AG04450 (cell line): ENCODE results near the gene TRIM14. TPM values are rescaled to one million over a fixed set of nuclear protein-coding genes. Genes with fewer than 3 reads are reported as not detected.

Experiments used
- CTCF ChIA-PET: fragments of 300-600, 350-600 bp; formaldehyde crosslinking; extraction: SDS; loops from one replicate; lab custom pipeline; 2022; ENCODE audit warnings: antibody characterized with exemption, inconsistent platforms; lab: Charles Lee
- POLR2A ChIA-PET: fragments of 350-600 bp; formaldehyde crosslinking; extraction: SDS; loops from one replicate; lab custom pipeline; 2021; ENCODE audit warnings: antibody characterized with exemption, inconsistent platforms; lab: Yijun Ruan, JAX
- DNase-seq: peaks from one replicate; pipeline ENCODE4 v3.0.0-alpha.2; 2011; ENCODE audit warnings: low read depth, low spot score
- H3K27ac ChIP-seq: one replicate; pipeline ENCODE4 v1.5.1; 2012; ENCODE audit warnings: low read depth, low read length, control low read depth
- H3K27me3 ChIP-seq: one replicate; pipeline ENCODE4 v1.6.0; 2012; ENCODE audit warnings: low read length; ENCODE audit not compliant: control insufficient read depth, insufficient read depth
- H3K4me3 ChIP-seq: 2 replicates; pipeline ENCODE4 v1.5.1; 2011; ENCODE audit warnings: mild to moderate bottlenecking, low read depth, low read length, control low read depth
- H3K9me3 ChIP-seq: 2 replicates; pipeline ENCODE4 v1.5.1; 2012; ENCODE audit warnings: low read length; ENCODE audit not compliant: control insufficient read depth, insufficient read depth
- polyA plus RNA-seq: library from polyadenylated mRNA; depleted of rRNA; stranded (reverse); fragments of >200 nt; gene quantifications from 2 replicates; pipeline ENCODE4 v1.2.3, GENCODE V29; 2011
- TF ChIP-seq, protein P1 (sequence below): IDR thresholded peaks from 2 replicates; pipeline ENCODE4 v1.5.1; 2011; ENCODE audit warnings: low read depth, low read length, control low read depth, inconsistent platforms

TRIM14 gene
- polyA plus RNA-seq, 1 experiment: 8.3 TPM

DNA sequence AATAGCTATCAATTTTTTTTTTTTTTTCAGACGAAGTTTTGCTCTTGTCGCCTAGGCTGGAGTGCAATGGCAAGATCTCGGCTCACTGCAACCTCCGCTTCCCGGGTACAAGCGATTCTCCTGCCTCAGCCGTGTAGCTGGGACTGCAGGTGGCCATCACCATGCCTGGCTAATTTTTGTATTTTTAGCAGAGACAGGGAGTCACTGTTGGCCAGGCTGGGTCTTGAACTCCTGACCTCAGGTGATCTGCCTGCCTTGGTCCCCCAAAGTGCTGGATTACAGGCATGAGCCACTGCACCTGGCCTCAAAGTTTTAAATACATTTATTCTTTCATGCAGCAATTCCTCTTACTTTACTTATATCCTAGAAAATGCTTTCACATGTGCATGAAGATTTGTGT lies 17.6 kb downstream of the TRIM14 start:
- no peak overlapping the region for H3K27ac ChIP-seq
- H3K27me3 ChIP-seq: no peaks in the 10 kb centered on the region
- no peaks in the 10 kb centered on the region; the same call in 1 of the 2 replicates for H3K9me3 ChIP-seq
- no peak for DNase-seq
- H3K4me3 ChIP-seq: no peak overlapping the region
- TF ChIP-seq, protein P1, sequence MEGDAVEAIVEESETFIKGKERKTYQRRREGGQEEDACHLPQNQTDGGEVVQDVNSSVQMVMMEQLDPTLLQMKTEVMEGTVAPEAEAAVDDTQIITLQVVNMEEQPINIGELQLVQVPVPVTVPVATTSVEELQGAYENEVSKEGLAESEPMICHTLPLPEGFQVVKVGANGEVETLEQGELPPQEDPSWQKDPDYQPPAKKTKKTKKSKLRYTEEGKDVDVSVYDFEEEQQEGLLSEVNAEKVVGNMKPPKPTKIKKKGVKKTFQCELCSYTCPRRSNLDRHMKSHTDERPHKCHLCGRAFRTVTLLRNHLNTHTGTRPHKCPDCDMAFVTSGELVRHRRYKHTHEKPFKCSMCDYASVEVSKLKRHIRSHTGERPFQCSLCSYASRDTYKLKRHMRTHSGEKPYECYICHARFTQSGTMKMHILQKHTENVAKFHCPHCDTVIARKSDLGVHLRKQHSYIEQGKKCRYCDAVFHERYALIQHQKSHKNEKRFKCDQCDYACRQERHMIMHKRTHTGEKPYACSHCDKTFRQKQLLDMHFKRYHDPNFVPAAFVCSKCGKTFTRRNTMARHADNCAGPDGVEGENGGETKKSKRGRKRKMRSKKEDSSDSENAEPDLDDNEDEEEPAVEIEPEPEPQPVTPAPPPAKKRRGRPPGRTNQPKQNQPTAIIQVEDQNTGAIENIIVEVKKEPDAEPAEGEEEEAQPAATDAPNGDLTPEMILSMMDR: no peak
- ChIA-PET POLR2A (interaction anchor here (0.6 kb wide), 1 partner anchor 57 kb away, joined by 3 read pairs; no protein-coding TSS in a partner anchor), CTCF (interaction anchor here (0.6 to 0.9 kb wide), 3 partner anchors 18 to 104 kb away, joined by 3 to 4 read pairs (median 3); no protein-coding TSS in a partner anchor)

DNA sequence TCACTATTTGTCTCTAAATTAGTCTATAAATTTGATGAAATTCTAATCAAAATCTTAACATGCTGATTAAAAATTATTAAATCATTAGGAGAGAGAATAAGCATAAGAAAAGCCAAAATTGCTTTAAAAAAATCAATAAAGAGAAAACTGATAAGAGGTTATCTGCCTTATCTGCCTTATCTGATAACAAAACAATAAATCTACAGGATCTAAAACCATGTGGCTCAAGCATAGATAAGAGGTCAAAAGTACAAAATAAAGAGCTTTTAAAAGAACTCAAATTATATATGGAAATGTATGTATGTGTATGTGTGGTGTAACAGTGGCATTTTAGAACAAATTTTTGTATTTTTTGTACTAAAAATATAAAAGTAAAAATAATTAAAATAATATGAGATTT lies 18.6 kb downstream of the TRIM14 start:
- CTCF ChIA-PET: interaction anchor here (0.6 to 0.7 kb wide), 2 partner anchors 9 to 26 kb away, joined by 3 to 4 read pairs; no protein-coding TSS in a partner anchor
- no peak overlapping the region for H3K27ac ChIP-seq
- no peaks in the 10 kb centered on the region; the same call in 1 of the 2 replicates for H3K9me3 ChIP-seq
- H3K4me3 ChIP-seq: no peak overlapping the region
- TF ChIP-seq, protein P1: no peak
- no peak for DNase-seq
- no peaks in the 10 kb centered on the region for H3K27me3 ChIP-seq
- POLR2A ChIA-PET: no interaction called here

DNA sequence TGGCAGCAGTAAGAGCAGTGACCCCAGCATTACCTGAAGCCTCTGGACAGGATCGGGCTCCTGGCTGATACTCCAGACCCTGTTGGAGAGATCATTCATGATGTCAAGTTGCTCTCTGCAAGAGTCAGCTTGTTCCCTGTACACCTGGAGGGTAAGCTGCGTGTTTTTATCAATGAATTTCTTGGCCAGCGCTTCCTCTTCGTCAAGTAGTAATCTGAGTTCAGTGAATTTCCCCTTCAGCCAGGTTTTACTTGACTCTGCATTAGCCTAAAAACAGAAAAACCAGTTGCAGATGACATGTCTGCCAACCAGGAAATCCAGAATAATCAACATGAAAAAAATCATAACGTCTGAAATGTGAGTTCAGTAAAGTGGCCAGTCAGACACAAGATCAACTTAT lies 19.1 kb downstream of the TRIM14 start:
- Histone ChIP-seq H3K27me3 (no peaks in the 10 kb centered on the region), H3K9me3 (no peaks in the 10 kb centered on the region), H3K27ac (no peak overlapping the region), H3K4me3 (no peak overlapping the region)
- ChIA-PET CTCF (interaction anchor here (0.6 to 0.7 kb wide), 2 partner anchors 10 to 25 kb away, joined by 3 to 4 read pairs; no protein-coding TSS in a partner anchor), POLR2A (no interaction called here)
- DNase-seq: no peak
- TF ChIP-seq, protein P1: no peak

DNA sequence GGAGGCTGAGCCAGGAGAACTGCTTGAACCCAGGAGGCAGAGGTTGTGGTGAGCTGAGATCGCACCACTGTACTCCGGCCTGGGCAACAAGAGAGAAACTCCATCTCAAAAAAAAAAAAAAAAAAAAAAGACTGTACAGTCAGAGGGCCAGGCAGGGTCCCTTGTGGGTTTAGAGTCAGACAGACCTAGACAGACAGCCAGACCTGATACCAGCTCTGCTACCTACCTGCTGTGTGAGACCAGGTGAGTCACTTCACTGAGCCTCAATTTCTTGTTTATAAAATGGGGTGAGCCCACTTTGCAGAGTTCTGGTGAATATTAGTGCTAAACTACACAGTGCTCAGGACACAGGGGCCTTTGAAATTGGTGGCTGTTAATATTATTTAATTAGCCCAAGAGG lies 19.7 kb downstream of the TRIM14 start:
- Histone ChIP-seq H3K4me3 (no peak overlapping the region), H3K9me3 (no peaks in the 10 kb centered on the region), H3K27me3 (no peaks in the 10 kb centered on the region), H3K27ac (no peak overlapping the region)
- TF ChIP-seq, protein P1: no peak
- POLR2A ChIA-PET: no interaction called here
- no peak for DNase-seq
- CTCF ChIA-PET: no interaction called here

DNA sequence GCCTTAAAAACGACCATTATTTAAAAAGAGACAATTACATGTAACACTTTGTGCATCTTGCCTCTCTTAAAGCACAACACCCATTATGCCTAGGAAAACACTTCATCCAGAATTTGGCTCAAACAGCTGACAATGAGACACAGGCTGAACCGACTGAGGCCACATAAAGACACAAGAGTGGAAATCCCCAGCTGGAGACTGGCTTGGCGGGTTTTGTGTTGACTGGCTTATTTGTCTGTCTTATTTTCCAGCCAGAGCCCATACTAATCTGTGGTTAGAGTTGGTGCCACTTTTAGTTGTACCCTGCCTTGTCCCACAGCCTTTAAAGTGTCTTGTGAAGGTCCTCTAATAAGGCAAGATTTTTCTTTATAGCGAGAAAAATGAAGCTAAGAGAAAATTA lies 21.2 kb downstream of the TRIM14 start:
- POLR2A ChIA-PET: no interaction called here
- Histone ChIP-seq H3K9me3 (no peaks in the 10 kb centered on the region), H3K27ac (no peak overlapping the region), H3K4me3 (no peak overlapping the region), H3K27me3 (no peaks in the 10 kb centered on the region)
- CTCF ChIA-PET: interaction anchor here (0.6 kb wide), 2 partner anchors 12 to 16 kb away, joined by 3 to 9 read pairs; no protein-coding TSS in a partner anchor
- TF ChIP-seq, protein P1: no peak
- no peak for DNase-seq
